HG03280 (cell line): ENCODE measurements around the gene CBLN3.
"Not testable (repeated sequence)": the region's sequence is repeated elsewhere in the genome, so short reads cannot be mapped to it uniquely, and the experiment has no call there.

Experiments
- ATAC-seq: cut with Tn5 transposase; IDR thresholded peaks from one replicate; pipeline ENCODE4 v1.9.1; 2021; ENCODE audit warnings: mild to moderate bottlenecking, moderate library complexity; ENCODE audit not compliant: unreplicated experiment

Gene CBLN3

GRCh38 chr14:24406416-24406815, 23.1 kb downstream of the CBLN3 start:
- ATAC-seq = no peak

- no peak for ATAC-seq
Observed at GRCh38 chr14:24404814-24405213, 24.7 kb downstream of the CBLN3 start.

GRCh38 chr14:24403294-24403998, 26.0 kb downstream of the CBLN3 start:
- no peak for ATAC-seq

GRCh38 chr14:24401810-24402702, 27.4 kb downstream of the CBLN3 start:
- ATAC-seq = no peak

GRCh38 chr14:24399999-24400718, 29.3 kb downstream of the CBLN3 start:
- no peak for ATAC-seq

- no peak for ATAC-seq
Observed at GRCh38 chr14:24399447-24399822, 30.0 kb downstream of the CBLN3 start.

GRCh38 chr14:24398653-24399446, 30.6 kb downstream of the CBLN3 start, which contains the start of gene NYNRIN:
NYNRIN (plus strand) TSS chr14:24399003; CDS start chr14:24399247, 244 bp downstream.
- ATAC-seq = no peak

- no peak for ATAC-seq
Observed at GRCh38 chr14:24398293-24398652, 31.2 kb downstream of the CBLN3 start.

- no peak for ATAC-seq
Observed at GRCh38 chr14:24397639-24398292, 31.7 kb downstream of the CBLN3 start.

GRCh38 chr14:24395609-24396582, 33.6 kb downstream of the CBLN3 start:
- no peak for ATAC-seq

GRCh38 chr14:24394275-24394674, 35.2 kb downstream of the CBLN3 start:
- ATAC-seq = no peak

- ATAC-seq = no peak
Observed at GRCh38 chr14:24392325-24393091, 37.0 kb downstream of the CBLN3 start.

GRCh38 chr14:24390701-24391468, 38.6 kb downstream of the CBLN3 start:
- ATAC-seq = no peak

GRCh38 chr14:24389226-24389848, 40.1 kb downstream of the CBLN3 start:
- no peak for ATAC-seq

- no peak for ATAC-seq
Observed at GRCh38 chr14:24388474-24389179, 40.8 kb downstream of the CBLN3 start.

- ATAC-seq = not testable (repeated sequence)
Observed at GRCh38 chr14:24387579-24387978, 41.9 kb downstream of the CBLN3 start.

GRCh38 chr14:24387009-24387345, 42.5 kb downstream of the CBLN3 start:
- no peak for ATAC-seq
